OCI-LY1 (cell line): ENCODE results near the gene ZFYVE28.
"Not testable (repeated sequence)": the region's sequence is repeated elsewhere in the genome, so short reads cannot be mapped to it uniquely, and the experiment has no call there.

Source experiments
- H2AFZ ChIP-seq: fragments of 200-600 bp; sonication (generic), shearing (Covaris generic); 2 replicates; pipeline ENCODE4 v1.6.0; 2014; ENCODE audit warnings: antibody characterized with exemption, mild to moderate bottlenecking, low read length
- H3F3A ChIP-seq: fragments of 200-600 bp; sonication (generic), shearing (Covaris generic); 2 replicates; pipeline ENCODE4 v1.6.0; 2014; ENCODE audit warnings: mild to moderate bottlenecking, antibody characterized with exemption, low read length, moderate library complexity; ENCODE audit not compliant: insufficient read depth
- H3K27ac ChIP-seq: fragments of 200-600 bp; sonication (generic); 2 replicates; pipeline ENCODE4 v1.5.1; 2014; ENCODE audit warnings: low read length, mixed run types, mild to moderate bottlenecking, low read depth; ENCODE audit not compliant: poor library complexity, severe bottlenecking
- H3K27me3 ChIP-seq: fragments of 200-600 bp; sonication (generic); 2 replicates; pipeline ENCODE4 v1.6.0; 2014; ENCODE audit warnings: antibody characterized with exemption, mild to moderate bottlenecking, low read length, moderate library complexity; ENCODE audit not compliant: insufficient read depth
- H3K36me3 ChIP-seq: fragments of 200-600 bp; sonication (generic); 2 replicates; pipeline ENCODE4 v1.6.1; 2014; ENCODE audit warnings: mild to moderate bottlenecking, antibody characterized with exemption, low read length, moderate library complexity, mixed read lengths; ENCODE audit not compliant: insufficient read depth
- H3K4me1 ChIP-seq: fragments of 200-600 bp; sonication (generic); 2 replicates; pipeline ENCODE4 v1.5.1; 2014; ENCODE audit warnings: mild to moderate bottlenecking, low read length, moderate library complexity; ENCODE audit not compliant: insufficient read depth, severe bottlenecking
- H3K4me2 ChIP-seq: fragments of 200-600 bp; sonication (generic), shearing (Covaris generic); 2 replicates; pipeline ENCODE4 v1.6.1; 2014; ENCODE audit warnings: low read length
- H3K4me3 ChIP-seq: fragments of 200-600 bp; sonication (generic); 2 replicates; pipeline ENCODE4 v1.5.1; 2014; ENCODE audit warnings: low read length, low read depth, mild to moderate bottlenecking, mixed read lengths; ENCODE audit not compliant: poor library complexity, severe bottlenecking
- H3K79me2 ChIP-seq: fragments of 200-600 bp; shearing (Covaris generic); 2 replicates; pipeline ENCODE4 v1.6.1; 2016; ENCODE audit warnings: mixed run types, low read length, mixed read lengths; ENCODE audit not compliant: insufficient read depth
- H3K9ac ChIP-seq: fragments of 200-600 bp; sonication (generic), shearing (Covaris generic); 2 replicates; pipeline ENCODE4 v1.6.1; 2014; ENCODE audit warnings: mild to moderate bottlenecking, low read length, mixed read lengths
- H3K9me2 ChIP-seq: fragments of 200-600 bp; sonication (generic), shearing (Covaris generic); 2 replicates; pipeline ENCODE4 v1.6.1; 2014; ENCODE audit warnings: low read depth, mild to moderate bottlenecking, low read length, mixed read lengths
- H3K9me3 ChIP-seq: fragments of 200-600 bp; shearing (Covaris generic); 2 replicates; pipeline ENCODE4 v1.6.1; 2014; ENCODE audit warnings: low read length, mixed read lengths
- H4K20me1 ChIP-seq: fragments of 200-600 bp; sonication (generic), shearing (Covaris generic); 2 replicates; pipeline ENCODE4 v1.6.0; 2016; ENCODE audit warnings: mild to moderate bottlenecking, low read length; ENCODE audit not compliant: insufficient read depth
- CTCF ChIP-seq: fragments of 200-600 bp; sonication (generic), shearing (Covaris generic); IDR thresholded peaks from 2 replicates; pipeline ENCODE4 v1.5.1; 2017; ENCODE audit warnings: mild to moderate bottlenecking, antibody characterized with exemption, low read length, moderate library complexity, mixed read lengths
- EZH2 ChIP-seq: fragments of 200-600 bp; sonication (generic), shearing (Covaris generic); IDR thresholded peaks from 2 replicates; pipeline ENCODE4 v1.8.0; 2017; ENCODE audit warnings: borderline replicate concordance, mixed run types, mild to moderate bottlenecking, antibody characterized with exemption, low read length, moderate library complexity, mixed read lengths

Gene ZFYVE28

GRCh38 chr4:2384245-2384644 is 34.2 kb downstream of the ZFYVE28 start:
- no peak overlapping the region for H3K9ac ChIP-seq

GRCh38 chr4:2383760-2384159 is 34.7 kb downstream of the ZFYVE28 start:
- no peak overlapping the region for H3K27ac ChIP-seq
- no peaks in the 10 kb centered on the region for H3K4me1 ChIP-seq
- no peaks in the 10 kb centered on the region for H3K36me3 ChIP-seq
- no peak overlapping the region for H3K9ac ChIP-seq
- no peaks in the 10 kb centered on the region for H3K27me3 ChIP-seq
- no peaks in the 10 kb centered on the region for H3K79me2 ChIP-seq
- H3F3A ChIP-seq = no peaks in the 10 kb centered on the region
- no peaks in the 10 kb centered on the region for H3K9me2 ChIP-seq
- no peak overlapping the region for H3K4me3 ChIP-seq
- H2AFZ ChIP-seq = no peak overlapping the region
- TF ChIP-seq CTCF (no peak), EZH2 (no peak)
- no peaks in the 10 kb centered on the region for H3K9me3 ChIP-seq
- no peaks in the 10 kb centered on the region for H4K20me1 ChIP-seq
- H3K4me2 ChIP-seq = no peak overlapping the region

More at GRCh38 chr4:2384245-2384644, 34.2 kb downstream of the ZFYVE28 start:
- Histone ChIP-seq H3K36me3 (no peaks in the 10 kb centered on the region), H4K20me1 (no peaks in the 10 kb centered on the region), H3K79me2 (no peaks in the 10 kb centered on the region), H3K4me1 (no peaks in the 10 kb centered on the region), H3K27me3 (no peaks in the 10 kb centered on the region), H3F3A (no peaks in the 10 kb centered on the region), H3K9me2 (no peaks in the 10 kb centered on the region), H3K27ac (no peak overlapping the region), H2AFZ (no peak overlapping the region), H3K9me3 (no peaks in the 10 kb centered on the region), H3K4me2 (no peak overlapping the region), H3K4me3 (no peak overlapping the region)
- TF ChIP-seq EZH2 (no peak), CTCF (no peak)

GRCh38 chr4:2383220-2383631 is 35.2 kb downstream of the ZFYVE28 start:
- H3K9ac ChIP-seq, H4K20me1 ChIP-seq, H3F3A ChIP-seq, H3K79me2 ChIP-seq, H3K4me1 ChIP-seq, H3K4me3 ChIP-seq, H3K36me3 ChIP-seq, H3K9me3 ChIP-seq, H2AFZ ChIP-seq, H3K27me3 ChIP-seq, H3K4me2 ChIP-seq, H3K27ac ChIP-seq, H3K9me2 ChIP-seq: not testable (repeated sequence)

- H3K27me3 ChIP-seq, H3K4me1 ChIP-seq, H2AFZ ChIP-seq, H4K20me1 ChIP-seq, H3K4me3 ChIP-seq, H3K4me2 ChIP-seq, H3K36me3 ChIP-seq, H3K9me3 ChIP-seq, H3F3A ChIP-seq, H3K9ac ChIP-seq, H3K79me2 ChIP-seq, H3K27ac ChIP-seq, H3K9me2 ChIP-seq: not testable (repeated sequence)
These were observed 35.7 kb downstream of the ZFYVE28 start for GRCh38 chr4:2382769-2383202.

- H3K27ac ChIP-seq, H3K9me2 ChIP-seq, H3K4me2 ChIP-seq, H3F3A ChIP-seq, H3K9me3 ChIP-seq, H3K9ac ChIP-seq, H3K4me3 ChIP-seq, H3K79me2 ChIP-seq, H3K4me1 ChIP-seq, H4K20me1 ChIP-seq, H2AFZ ChIP-seq, H3K27me3 ChIP-seq, H3K36me3 ChIP-seq: not testable (repeated sequence)
These were observed 37.9 kb downstream of the ZFYVE28 start for GRCh38 chr4:2380589-2380988.
